GM12875 (cell line): ENCODE measurements around the gene SHFL.

Experiments used
- H3K4me3 ChIP-seq: one replicate; pipeline ENCODE4 v1.5.1; 2011; ENCODE audit warnings: low read depth, low read length, control low read depth
- TF ChIP-seq, protein P1 (sequence below): IDR thresholded peaks from 2 replicates; pipeline ENCODE4 v1.5.1; 2011; ENCODE audit warnings: low read depth, mild to moderate bottlenecking, control low read depth, inconsistent platforms, low read length, moderate library complexity, borderline replicate concordance; ENCODE audit not compliant: insufficient read depth

Gene SHFL

DNA sequence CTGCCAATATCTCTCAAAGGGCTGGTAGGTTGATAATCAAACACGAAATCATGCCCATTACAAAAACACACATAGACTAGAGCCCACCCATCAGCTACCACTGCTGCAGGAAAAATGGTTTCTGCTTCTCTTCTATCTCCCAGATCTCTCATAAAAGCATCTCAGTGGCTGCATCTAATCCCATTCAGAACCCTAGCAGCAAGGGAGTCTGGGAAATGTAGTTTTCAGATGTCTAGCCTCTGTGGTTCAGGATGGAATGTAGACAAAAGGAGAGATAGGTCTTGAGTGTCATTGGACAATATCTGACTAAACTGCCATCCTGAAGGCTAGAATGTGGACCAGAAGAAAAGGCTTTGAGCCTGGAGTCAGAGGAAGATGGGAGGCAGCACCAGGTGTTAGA lies 40.7 kb upstream of the SHFL start:
- no peak overlapping the region for H3K4me3 ChIP-seq

DNA sequence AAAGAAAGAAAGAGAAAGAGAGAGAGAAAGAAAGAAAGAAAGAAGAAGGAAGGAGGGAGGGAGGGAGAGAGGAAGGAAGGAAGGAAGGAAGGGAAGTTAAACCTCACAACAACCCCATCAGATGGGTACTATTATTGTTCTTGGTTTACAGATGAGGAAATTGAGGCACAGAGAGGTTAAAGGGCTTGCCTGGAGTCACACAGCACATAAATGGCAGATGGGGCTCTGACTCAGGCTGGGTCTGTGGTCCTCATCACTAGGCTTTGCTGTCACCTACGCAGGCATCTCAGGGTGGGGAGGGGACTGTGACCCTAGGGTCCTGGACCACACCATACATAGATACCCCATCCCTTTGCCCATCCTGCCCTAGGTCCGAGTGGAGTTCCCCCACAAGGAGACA lies 36.5 kb upstream of the SHFL start:
- TF ChIP-seq, protein P1, sequence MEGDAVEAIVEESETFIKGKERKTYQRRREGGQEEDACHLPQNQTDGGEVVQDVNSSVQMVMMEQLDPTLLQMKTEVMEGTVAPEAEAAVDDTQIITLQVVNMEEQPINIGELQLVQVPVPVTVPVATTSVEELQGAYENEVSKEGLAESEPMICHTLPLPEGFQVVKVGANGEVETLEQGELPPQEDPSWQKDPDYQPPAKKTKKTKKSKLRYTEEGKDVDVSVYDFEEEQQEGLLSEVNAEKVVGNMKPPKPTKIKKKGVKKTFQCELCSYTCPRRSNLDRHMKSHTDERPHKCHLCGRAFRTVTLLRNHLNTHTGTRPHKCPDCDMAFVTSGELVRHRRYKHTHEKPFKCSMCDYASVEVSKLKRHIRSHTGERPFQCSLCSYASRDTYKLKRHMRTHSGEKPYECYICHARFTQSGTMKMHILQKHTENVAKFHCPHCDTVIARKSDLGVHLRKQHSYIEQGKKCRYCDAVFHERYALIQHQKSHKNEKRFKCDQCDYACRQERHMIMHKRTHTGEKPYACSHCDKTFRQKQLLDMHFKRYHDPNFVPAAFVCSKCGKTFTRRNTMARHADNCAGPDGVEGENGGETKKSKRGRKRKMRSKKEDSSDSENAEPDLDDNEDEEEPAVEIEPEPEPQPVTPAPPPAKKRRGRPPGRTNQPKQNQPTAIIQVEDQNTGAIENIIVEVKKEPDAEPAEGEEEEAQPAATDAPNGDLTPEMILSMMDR, result no peak
- H3K4me3 ChIP-seq, result no peak overlapping the region

More for the DNA sequence above, 40.7 kb upstream of the SHFL start:
- TF ChIP-seq, protein P1, result no peak

DNA sequence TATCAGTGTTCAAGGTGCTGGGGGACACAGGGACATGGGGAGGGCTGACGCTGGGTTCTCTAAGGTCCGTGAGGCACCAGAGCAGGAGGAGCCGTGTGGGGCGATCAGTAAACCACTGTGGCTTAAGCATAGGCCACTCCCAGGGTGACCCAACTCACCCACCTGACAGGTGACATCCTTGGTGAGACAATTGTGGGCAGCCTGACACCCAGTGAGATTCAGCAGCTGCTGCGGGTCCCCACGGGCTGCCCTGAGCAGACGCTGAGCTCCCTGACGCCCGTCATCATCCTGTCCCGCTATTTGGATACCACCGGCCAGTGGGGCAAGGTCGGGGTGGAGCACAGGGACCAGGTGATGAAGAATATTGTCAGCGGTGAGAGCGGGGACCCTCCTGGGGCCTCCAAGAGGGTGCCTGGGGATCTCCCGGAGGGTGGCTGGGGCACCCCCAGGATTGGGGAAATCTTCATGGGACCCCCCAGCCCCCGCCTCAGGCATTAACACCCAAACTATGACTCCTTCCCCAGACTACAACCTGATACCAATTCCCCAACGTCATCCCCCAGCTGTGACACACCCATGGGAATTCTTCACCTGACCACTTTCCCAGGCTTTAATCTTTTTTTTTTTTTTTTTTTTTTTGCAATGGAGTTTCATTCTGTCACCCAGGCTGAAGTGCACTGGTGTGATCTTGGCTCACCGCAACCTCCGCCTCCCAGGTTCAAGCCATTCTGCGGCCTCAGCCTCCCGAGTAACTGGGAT lies 33.3 kb upstream of the SHFL start:
- TF ChIP-seq, protein P1, result no peak
- no peak overlapping the region for H3K4me3 ChIP-seq

DNA sequence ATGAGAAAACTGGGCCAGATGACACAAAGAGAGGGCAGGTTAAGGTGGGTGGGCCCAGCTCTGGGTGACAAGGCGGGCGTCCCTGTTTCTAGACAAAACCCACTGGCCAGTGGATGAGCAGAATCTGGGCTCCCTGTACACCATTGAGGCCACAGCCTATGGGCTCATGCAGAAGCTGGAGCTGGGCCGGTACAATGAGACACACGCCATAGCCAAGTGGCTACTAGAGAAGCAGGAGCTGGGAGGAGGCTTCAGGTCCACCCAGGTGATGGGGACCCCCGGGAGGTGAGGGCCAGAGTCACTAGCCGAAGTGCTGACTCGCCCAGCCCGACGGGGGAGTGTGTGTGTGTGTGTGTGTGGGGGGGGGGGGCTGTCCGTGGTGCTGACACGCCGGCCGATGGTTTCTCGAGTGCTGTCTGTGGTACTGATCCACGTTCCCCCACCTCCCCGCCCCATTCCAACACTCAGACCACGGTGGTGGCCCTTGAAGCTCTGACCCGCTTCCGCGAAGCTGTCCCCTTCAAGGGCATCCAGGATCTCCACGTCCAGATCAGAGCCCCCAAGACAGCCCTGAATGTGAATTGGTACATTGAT lies 24.3 kb upstream of the SHFL start:
- TF ChIP-seq, protein P1, result no peak
- no peak overlapping the region for H3K4me3 ChIP-seq

DNA sequence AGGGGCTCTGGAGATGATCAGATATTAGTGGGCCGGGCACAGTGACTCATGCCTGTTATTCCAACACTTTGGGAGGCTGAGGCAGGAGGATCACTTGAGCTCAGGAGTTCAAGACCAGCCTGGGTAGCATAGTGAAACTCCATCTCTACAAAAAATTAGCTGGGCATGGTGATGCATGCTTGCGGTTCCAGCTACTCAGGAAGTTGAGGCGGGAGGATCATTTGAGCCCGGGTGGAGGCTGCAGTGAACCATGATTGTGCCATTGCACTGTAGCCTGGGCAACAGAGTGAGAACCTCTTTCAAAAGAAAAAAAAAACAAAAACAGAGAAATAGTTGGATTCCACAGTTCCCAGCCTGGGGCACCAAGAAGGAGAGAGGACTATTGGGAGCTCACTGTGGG lies 17.9 kb upstream of the SHFL start:
- H3K4me3 ChIP-seq, result no peak overlapping the region
- TF ChIP-seq, protein P1, result no peak

DNA sequence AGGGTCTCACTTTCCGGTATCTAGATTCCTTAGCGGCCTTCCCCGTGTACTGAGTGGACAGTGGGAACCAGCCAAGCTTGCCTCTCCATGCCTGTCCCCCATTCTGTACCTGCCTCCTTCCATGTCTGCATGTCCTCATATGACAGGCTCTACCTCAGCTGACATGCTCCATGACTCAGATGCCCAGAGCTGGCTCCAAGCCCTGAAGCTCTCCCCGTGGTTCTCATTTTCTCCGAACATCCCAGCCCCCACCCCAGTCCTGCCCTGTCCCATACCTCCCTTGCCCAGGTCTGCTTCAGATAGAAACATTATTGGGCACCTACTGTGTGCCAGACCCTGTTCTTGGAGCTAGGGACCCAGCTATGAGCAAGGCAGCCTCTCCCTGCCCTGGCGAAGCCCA lies 17.1 kb upstream of the SHFL start:
- TF ChIP-seq, protein P1, result no peak
- no peak overlapping the region for H3K4me3 ChIP-seq
